ENCODE results near the gene ATP11A. TPM values are rescaled to one million over a fixed set of nuclear protein-coding genes. Genes with fewer than 3 reads are reported as not detected.

The ATP11A gene
- total RNA-seq, 1 experiment from 2014 or later, result 2.5 TPM

DNA sequence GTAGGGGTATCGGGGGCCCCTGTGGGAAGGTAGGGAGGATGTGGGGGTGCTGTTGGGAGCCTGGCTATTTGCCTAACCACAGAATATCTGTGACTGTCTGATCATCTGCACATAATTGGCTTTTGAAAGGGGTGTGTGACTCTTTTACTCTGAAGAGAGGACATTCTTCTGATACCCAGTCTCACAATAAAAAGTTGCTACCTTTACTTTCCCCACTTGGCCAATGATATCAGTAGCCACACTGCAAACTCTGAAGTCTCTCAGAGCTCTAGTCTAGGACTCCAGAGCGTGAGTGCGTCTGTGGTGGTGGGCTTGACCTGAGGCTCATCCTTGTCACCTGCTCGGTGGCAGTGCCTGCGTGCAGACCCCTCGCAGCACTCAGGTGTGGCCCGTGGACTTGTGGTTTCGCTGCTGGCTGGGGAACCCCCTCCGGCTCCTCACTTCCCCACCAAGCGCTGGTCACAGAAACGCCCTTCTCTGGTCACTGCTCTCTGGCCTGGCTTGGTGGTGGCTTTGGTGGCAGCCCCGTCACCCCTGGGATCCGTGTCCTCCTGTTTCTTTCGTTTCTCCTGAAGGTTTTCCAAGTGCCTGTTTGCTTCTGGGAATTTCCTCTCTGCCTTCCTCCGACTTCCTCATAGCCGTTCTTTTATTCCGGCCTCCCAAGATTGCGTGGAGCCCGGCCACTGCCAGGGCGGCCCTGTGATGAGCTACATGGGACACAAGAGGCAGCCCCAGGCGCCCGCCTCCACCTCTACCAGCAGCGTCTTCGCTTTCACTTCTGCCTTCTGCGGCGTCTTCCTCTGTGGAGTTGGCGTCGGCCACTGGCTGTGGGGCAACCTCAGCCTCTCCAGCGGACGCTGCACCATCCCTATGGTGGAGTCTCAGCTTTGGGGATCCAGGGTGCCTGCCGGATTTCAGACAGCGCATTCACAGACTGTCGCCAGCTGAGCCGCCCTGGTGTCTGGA, 78.0 kb downstream of the ATP11A start:
- no peak for DNase-seq
- Histone ChIP-seq H3K27me3 (no peaks in the 10 kb centered on the region), H3K36me3 (no peaks in the 10 kb centered on the region), H3K9me3 (no peaks in the 10 kb centered on the region), H3K4me3 (no peak overlapping the region)

DNA sequence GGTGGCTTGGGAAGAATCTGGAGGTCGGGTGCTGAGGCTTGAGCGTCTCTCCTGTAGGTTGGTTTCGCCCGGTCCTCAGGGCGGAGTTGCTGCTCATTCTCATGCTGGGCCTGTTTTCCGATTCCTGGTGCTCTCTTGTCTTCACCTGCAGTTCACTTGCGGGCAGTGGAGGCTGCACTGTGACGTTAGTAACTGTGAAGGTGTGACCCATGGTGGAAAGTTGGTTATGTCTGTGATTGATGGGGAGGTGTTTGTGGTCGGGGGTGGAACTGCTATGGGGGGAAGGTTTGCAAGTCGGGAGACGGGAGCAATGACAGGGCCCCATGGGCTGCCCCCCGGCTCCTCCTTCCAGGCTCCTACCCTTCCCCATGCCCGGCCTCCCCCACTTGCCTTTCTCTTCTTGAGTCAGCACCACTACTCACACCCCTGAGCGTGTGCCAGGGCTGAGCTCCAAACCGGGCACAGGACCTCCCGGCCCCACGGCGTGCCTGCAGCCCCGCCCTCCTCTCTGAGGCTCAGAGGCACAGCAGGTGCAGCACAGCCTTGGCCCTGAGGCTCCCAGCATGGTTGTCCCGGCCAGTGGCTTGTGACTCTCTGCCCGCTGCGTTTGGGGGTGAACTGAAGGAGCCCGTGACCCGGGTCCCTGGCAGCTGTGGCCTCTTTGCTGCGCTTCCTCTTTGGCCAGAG, 79.1 kb downstream of the ATP11A start:
- Histone ChIP-seq H3K9me3 (no peaks in the 10 kb centered on the region), H3K36me3 (no peaks in the 10 kb centered on the region), H3K4me3 (no peak overlapping the region), H3K27me3 (no peaks in the 10 kb centered on the region)
- peak; percentile 84 for DNase-seq

DNA sequence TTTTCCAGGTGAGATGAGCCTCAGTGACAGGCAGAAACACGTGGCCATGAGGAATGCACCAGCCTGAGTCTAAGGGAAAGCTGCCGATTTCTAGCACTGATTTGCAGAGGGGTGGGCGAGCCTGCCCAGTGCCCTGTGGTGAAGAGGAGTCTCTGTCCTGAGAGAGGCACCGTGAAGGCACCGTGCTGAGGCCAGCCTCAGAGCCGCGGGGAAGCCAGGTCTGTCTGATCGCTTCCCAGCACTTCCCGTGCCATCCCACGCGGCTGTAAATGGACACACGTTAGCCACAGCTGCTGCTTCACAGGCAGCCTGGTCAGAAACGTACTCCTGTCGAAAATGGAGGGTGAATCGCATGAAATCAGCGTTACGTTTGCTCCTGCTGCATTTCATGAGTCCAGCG, 79.8 kb downstream of the ATP11A start:
- Histone ChIP-seq H3K27me3 (no peaks in the 10 kb centered on the region), H3K9me3 (no peaks in the 10 kb centered on the region), H3K4me3 (no peak overlapping the region), H3K36me3 (no peaks in the 10 kb centered on the region)
- no peak for DNase-seq

DNA sequence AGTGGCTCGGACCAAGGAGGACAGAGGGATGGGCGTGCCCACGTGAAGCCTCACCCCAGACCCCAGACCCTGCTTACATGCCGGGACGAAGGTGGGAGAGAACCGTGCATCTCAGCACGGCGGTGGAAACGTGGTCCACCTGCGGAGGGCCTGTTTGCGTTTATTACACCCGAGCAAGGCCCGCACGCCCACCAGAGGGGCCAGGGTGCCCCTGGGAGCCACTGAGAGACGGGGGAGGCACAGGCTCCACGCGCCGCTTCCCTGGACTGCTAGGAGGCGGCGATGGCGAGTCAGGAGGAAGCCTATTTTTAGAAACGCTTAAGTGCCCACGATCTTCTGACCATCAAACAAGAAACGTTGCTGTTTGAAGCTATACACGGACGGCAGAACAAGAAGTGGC, 80.7 kb downstream of the ATP11A start:
- H3K4me3 ChIP-seq, result no peak overlapping the region
- no peaks in the 10 kb centered on the region for H3K9me3 ChIP-seq
- H3K36me3 ChIP-seq, result no peaks in the 10 kb centered on the region
- DNase-seq, result no peak
- no peaks in the 10 kb centered on the region for H3K27me3 ChIP-seq

DNA sequence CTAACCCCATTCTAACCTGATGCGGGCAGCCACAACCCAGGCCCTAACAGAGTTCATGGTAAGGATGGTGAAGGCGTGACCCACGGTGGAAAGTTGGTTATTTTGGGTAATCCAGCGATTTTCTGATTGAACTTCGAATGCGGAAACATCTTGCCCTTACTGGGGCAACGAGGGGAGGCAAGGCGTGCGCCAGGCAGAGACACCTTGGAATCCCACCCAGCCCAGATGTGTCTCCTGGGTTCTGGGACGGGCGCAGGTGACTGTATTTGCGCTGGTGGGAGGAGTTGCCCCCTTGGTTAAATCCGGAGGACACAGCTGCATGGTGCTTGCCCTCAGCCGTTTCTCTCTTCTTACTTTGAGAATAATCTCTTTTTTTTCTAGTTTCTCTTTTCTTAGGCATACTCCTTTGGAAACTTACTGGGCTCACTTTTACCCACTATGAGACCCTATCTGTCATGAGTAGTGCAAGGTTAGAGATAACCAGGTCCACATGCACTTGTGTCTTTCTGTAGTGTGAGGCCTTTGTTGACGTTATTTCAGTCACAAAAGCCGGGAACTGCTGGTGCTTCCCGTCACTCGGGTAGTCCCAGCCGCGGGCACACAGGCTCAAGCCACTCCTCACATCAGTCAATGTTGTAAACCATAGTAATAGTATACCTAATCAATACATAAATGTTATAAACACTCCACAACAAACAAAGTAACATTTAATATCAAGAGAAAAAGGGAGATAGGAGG, 81.5 kb downstream of the ATP11A start:
- no peaks in the 10 kb centered on the region for H3K27me3 ChIP-seq
- H3K9me3 ChIP-seq, result no peaks in the 10 kb centered on the region
- no peak overlapping the region for H3K4me3 ChIP-seq
- H3K36me3 ChIP-seq, result no peaks in the 10 kb centered on the region
- no peak for DNase-seq

DNA sequence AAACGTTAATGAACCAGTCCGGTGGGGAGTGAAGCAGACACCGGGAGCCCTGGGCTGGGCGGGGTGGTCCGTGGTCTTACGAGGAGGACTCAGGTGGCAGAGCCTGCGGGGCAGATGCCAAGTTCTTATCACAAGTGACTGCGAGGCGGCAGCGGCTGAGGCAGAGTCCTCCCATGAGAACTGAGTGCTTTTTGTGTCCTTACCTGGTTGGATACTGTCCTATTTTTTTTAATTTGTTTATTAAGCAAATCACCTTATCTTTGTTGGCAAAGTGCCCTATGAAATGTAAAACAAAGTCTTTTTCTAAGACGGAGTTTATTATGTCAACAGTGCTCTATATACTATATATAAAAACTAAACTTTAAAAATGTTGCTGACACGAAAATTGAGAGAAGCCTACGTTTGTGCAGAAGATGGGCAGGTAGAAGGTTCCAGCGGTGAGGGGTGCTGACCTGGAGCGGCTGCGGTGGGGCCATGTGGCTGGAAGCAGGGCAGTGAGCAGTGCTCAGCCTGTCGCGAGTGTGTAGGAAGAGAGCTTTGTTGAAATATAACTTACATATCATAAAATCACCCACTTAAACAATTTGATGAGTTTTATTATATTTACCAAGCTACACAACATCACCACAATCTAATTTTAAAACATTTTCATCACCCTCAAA, 82.2 kb downstream of the ATP11A start:
- no peaks in the 10 kb centered on the region for H3K9me3 ChIP-seq
- H3K36me3 ChIP-seq, result no peaks in the 10 kb centered on the region
- no peak for DNase-seq
- H3K4me3 ChIP-seq, result no peak overlapping the region
- H3K27me3 ChIP-seq, result no peaks in the 10 kb centered on the region

DNA sequence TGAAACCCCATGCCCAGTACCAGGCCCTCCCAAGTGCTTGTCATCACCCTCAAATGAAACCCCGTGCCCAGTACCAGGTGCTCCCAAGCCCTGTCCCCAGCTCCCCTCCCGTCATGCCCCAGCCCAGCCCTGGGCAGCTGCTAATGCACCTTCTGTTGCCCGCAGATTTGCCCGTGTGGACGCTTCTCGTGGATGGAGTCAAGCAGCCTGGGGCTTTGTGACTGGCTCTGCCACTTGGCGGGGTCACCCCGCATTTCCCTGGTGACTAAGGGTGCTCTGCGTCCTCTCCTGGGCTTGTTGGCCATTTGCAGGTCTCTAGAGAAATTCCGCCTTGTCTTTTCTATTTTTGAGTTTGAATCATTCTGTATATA, 82.7 kb downstream of the ATP11A start:
- no peak for DNase-seq
- Histone ChIP-seq H3K9me3 (no peaks in the 10 kb centered on the region), H3K4me3 (no peak overlapping the region), H3K27me3 (no peaks in the 10 kb centered on the region), H3K36me3 (no peaks in the 10 kb centered on the region)

DNA sequence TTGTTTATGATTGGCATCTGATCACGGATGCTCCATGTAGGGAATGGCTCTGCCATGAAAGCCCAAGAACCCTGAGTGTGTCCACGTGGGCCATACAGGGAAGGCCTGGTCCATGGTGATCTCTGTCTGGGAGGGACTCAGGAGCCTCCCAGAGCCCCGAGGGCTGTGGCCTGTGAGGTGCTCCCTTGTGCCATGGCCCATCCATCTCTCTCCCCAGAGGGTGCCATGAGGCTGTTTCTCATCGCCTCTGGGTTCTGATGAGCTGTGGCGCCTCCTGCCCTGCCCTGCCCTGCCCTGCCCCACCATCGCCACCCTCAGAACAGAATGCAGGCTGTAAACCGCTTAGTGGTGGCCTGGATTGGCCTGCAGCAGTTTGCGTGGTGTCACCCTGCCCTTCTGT, 83.1 kb downstream of the ATP11A start:
- Histone ChIP-seq H3K27me3 (no peaks in the 10 kb centered on the region), H3K9me3 (no peaks in the 10 kb centered on the region), H3K36me3 (no peaks in the 10 kb centered on the region), H3K4me3 (no peak overlapping the region)
- no peak for DNase-seq

DNA sequence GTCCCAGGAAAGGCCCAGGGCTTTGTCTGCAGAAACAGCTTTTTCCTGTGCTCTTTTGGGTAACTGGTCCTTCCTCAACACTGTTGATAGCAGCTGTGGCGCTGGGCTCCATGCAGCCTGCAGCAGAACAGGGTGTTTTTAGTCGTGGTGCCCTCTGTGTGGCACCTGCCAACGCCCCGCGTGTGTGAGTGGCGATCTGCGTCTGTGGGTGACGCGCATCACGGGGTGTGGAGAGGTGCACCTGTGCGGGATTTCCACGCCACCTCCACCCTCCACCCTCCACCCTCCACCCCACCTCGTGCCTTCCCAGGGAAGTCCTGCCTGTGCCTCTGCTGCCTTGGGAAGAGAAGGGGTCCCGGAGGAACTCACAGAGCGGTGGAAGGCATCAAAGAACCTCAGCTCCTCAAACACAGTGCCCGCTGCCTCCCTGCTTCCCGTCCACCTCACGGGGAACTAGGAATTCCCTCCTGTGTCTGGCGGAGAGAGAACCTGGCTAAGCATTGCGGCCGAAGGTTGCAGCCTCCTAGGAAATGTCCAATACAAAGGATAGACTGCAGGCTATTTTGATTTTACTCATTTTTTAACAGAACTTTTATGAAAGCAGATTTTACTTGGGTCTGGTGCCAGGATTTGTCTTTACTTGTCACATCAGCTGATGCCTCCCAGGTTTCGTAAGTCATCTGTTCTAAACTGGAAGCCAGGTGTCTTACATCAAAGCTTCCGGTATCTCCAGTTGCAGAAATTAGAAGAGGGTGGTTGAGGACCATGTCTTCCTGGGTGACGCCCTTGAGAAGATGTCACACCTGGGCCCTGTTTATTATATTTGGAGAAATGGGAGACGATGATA, 84.0 kb downstream of the ATP11A start:
- no peak for DNase-seq
- H3K27me3 ChIP-seq, result no peaks in the 10 kb centered on the region
- no peaks in the 10 kb centered on the region for H3K36me3 ChIP-seq
- H3K4me3 ChIP-seq, result no peak overlapping the region
- H3K9me3 ChIP-seq, result no peaks in the 10 kb centered on the region

DNA sequence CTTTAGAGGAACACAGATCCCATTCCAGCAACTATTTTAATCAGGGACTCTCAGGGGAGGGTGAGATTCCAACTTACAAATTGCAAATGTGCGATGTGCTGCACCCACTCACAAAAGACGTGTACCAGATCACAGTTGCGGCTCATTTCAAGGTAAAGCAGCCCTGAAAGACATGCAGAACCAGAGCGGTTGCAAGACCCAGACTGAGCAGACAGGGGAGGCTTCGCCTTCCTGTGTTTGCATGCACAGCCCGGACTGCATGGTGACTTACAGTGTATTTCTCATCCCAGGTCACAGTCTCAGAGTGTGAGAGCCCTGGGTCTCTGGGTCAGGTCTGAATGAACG, 84.6 kb downstream of the ATP11A start:
- H3K9me3 ChIP-seq, result no peaks in the 10 kb centered on the region
- H3K4me3 ChIP-seq, result no peak overlapping the region
- no peaks in the 10 kb centered on the region for H3K27me3 ChIP-seq
- no peaks in the 10 kb centered on the region for H3K36me3 ChIP-seq
- no peak for DNase-seq

DNA sequence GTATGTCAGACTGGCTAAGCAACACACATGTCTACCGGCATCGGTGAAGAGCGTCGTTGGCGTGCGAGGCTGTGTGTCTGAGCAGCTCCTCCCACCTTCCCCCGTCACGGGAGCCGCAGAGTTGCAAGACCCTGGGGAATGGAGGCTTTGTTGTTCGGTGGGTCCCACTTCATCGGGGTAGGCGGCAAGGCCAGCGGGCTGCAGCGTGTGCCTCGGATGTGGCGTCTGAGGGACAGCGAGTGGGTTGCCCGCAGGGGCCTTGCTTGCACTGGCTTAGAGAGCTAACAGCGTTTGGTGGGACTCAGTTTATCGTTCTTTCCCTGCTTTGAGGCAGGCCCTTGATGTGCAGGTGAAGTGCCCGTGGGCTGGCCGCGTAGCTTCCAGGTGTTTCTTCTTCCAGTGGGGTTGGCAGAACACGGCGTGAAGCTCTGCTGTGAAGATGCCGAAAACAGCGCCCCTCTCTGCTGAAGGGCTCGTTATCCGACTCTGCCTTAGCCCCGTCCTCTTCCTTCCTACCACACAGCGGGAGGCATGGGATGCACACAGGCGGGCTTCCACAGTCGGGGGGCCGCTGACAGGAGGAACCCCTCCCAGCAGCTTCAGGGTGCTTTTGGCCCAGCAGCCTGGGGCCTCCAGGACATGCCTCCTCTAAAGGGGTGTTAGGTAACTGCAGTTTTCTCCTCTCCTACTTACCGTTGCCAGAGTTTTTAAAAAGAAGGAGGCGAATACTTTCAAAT, 85.2 kb downstream of the ATP11A start:
- Histone ChIP-seq H3K27me3 (no peaks in the 10 kb centered on the region), H3K9me3 (no peaks in the 10 kb centered on the region), H3K36me3 (no peaks in the 10 kb centered on the region), H3K4me3 (no peak overlapping the region)
- DNase-seq, result no peak

DNA sequence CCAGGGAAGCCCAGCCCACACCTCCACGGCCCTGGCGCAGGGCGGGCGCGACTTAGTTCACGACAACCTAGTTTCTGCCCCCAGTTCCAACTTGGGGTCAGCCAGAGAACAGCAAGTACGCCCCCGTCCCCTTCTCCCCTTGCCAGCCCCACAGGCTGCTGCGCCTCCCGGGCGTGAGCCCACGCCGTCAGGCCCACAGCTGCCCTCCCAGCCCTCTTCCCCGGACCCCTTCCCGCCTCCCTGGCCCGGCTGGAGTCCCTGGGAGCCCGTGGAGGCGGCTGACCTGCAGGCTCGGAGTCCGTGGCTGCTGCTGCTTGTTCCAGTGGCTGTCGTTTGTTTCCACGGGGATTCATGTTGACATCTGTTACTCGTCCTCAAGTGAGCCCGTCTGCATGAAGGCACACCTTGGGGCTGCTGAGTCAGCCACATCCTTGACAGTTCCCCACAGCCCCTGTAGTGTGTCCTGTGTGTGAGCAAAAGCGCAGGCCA, 86.0 kb downstream of the ATP11A start:
- Histone ChIP-seq H3K27me3 (no peaks in the 10 kb centered on the region), H3K9me3 (no peaks in the 10 kb centered on the region), H3K36me3 (no peaks in the 10 kb centered on the region), H3K4me3 (no peak overlapping the region)
- DNase-seq, result no peak

DNA sequence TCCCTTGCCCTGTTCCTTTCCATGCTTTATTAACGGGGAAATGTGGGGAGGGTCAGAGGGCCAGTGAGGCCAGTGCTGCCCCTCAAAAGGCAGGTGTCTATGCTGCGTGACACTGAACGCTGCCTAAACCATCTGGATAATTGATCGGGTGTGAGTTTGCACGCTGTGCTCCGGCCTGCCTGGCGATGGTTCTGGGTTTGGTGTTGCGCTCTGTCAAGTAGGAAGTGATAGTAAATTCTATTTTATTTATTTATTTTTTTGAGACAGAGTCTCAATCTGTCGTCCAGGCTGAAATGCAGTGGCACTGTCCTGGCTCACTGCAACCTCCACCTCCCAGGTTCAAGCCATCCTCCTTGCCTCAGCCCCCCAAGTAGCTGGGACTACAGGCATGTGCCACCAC, 86.5 kb downstream of the ATP11A start:
- Histone ChIP-seq H3K4me3 (no peak overlapping the region), H3K9me3 (no peaks in the 10 kb centered on the region), H3K36me3 (no peaks in the 10 kb centered on the region), H3K27me3 (no peaks in the 10 kb centered on the region)
- DNase-seq, result no peak

DNA sequence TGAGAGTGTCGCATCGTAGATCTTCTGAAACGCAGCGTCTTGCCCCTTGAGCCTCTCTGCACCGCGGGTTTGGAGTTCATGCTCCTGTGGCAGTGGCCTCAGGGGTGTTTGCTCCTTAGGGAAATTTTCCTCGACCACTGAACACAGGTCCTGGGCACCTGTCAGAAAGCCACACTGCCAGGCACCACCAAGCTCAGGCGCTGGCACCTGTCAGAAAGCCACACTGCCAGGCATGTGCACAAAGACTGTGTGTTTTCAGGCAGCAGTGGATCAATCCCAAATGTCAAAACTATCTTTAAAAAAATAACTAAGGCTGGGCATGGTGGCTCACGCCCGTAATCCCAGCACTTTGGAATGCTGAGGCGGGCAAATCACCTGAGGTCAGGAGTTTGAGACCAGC, 87.1 kb downstream of the ATP11A start:
- no peaks in the 10 kb centered on the region for H3K36me3 ChIP-seq
- H3K9me3 ChIP-seq, result no peaks in the 10 kb centered on the region
- no peak for DNase-seq
- H3K27me3 ChIP-seq, result no peaks in the 10 kb centered on the region
- no peak overlapping the region for H3K4me3 ChIP-seq

DNA sequence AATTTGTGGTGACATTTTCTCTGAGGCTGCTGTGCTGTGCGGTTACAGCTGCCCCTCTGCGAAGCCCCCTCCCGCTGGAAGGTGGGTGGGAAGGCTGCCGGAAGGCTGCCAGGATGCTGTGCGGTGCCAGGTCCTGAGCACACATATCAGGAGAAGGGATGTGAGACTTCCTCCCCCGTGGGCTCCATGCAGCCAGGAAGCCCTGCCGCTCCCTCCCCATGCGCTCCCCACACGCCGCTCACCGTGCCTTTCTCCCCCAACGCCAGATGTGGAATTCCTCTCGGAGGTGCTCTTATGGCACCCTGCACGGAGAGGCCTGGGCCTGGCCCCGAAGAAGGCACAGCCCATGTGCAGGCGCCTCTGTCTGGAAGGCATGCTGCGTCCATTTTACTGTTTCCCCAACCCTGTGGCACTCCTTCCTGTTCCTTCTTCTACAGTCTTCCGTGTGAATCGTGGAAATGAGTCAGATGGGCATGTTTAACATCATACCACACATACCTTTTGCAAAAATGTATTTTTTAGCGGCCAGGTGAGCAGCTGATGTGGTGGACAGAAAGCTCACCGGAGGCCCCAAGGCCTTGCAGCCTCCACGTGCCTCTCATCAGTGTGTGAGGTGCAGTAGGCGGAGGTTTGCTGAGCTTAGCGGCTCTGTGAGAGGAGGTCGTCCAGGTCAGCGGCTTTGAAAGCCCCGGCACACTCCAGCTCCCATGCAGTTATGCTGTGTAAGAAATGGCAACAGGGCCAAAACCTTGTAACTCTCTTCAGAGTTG, 88.0 kb downstream of the ATP11A start:
- Histone ChIP-seq H3K4me3 (no peak overlapping the region), H3K9me3 (no peaks in the 10 kb centered on the region), H3K36me3 (no peaks in the 10 kb centered on the region), H3K27me3 (no peaks in the 10 kb centered on the region)
- no peak for DNase-seq
